Caco-2 (cell line): ENCODE measurements around the gene NHSL2. TPM values are rescaled to one million over a fixed set of nuclear protein-coding genes. Genes with fewer than 3 reads are reported as not detected.

Source experiments
- BruUV-seq: library from RNA; stranded (reverse); fragments of 400-500 nt; replicated peaks from 2 replicates; lab custom pipeline; 2021; lab: Mats Ljungman, UMichigan
- CTCF ChIA-PET: fragments of 300-600 bp; sonication (Branson Sonifier 250); formaldehyde crosslinking; loops from one replicate; lab custom pipeline; 2022; ENCODE audit warnings: antibody characterized with exemption; lab: Charles Lee
- POLR2A ChIA-PET: fragments of 300-600 bp; sonication (Branson Sonifier 250); formaldehyde crosslinking; loops from one replicate; lab custom pipeline; 2022; ENCODE audit warnings: antibody characterized with exemption; lab: Charles Lee
- DNase-seq, 2 experiments: peaks; one replicate each; pipeline versions ENCODE4 v3.0.0 to v3.0.0-alpha.2; 2020 to 2022
- H3K27me3 ChIP-seq: replicated peaks from 2 replicates; pipeline ENCODE4 v1.6.0; 2011; ENCODE audit warnings: low read length; ENCODE audit not compliant: control insufficient read depth, insufficient read depth
- H3K36me3 ChIP-seq: 2 replicates; pipeline ENCODE4 v1.5.1; 2011; ENCODE audit warnings: low read length; ENCODE audit not compliant: control insufficient read depth, insufficient read depth
- H3K4me1 ChIP-seq: fragments of 250-450 bp; sonication (Bioruptor Pico); 2 replicates; pipeline ENCODE4 v1.5.1; 2020; ENCODE audit warnings: mild to moderate bottlenecking
- H3K4me3 ChIP-seq: 2 replicates; pipeline ENCODE4 v1.5.1; 2011; ENCODE audit warnings: low read depth, mild to moderate bottlenecking, control low read depth, low read length
- H3K9me3 ChIP-seq: fragments of 250-450 bp; sonication (Bioruptor Pico); 2 replicates; pipeline ENCODE4 v1.5.1; 2020; ENCODE audit warnings: mild to moderate bottlenecking, moderate library complexity
- H3K27ac Mint-ChIP-seq: one replicate; pipeline ENCODE4 v1.8.0; 2022; ENCODE audit warnings: mixed read lengths; ENCODE audit not compliant: unreplicated experiment
- H3K27me3 Mint-ChIP-seq: one replicate; pipeline ENCODE4 v1.8.0; 2022; ENCODE audit warnings: mixed read lengths; ENCODE audit not compliant: insufficient read depth, unreplicated experiment
- H3K36me3 Mint-ChIP-seq: one replicate; pipeline ENCODE4 v1.8.0; 2022; ENCODE audit warnings: mild to moderate bottlenecking, mixed read lengths; ENCODE audit not compliant: insufficient read depth, unreplicated experiment
- H3K4me1 Mint-ChIP-seq: one replicate; pipeline ENCODE4 v1.8.0; 2022; ENCODE audit warnings: low read depth, mixed read lengths; ENCODE audit not compliant: unreplicated experiment
- H3K4me3 Mint-ChIP-seq: one replicate; pipeline ENCODE4 v1.8.0; 2022; ENCODE audit warnings: mild to moderate bottlenecking, moderate library complexity, mixed read lengths; ENCODE audit not compliant: unreplicated experiment
- H3K9me3 Mint-ChIP-seq: one replicate; pipeline ENCODE4 v1.8.0; 2022; ENCODE audit warnings: mixed read lengths; ENCODE audit not compliant: unreplicated experiment
- CTCF ChIP-seq, 2 experiments: fragments of 200-600 bp in 1 of 2; IDR thresholded peaks; 1 replicate in 1 of 2; 2 replicates in 1 of 2; pipeline versions ENCODE4 v1.5.1 to v1.8.0; 2011 to 2022; ENCODE audit warnings: antibody characterized with exemption in 1 of 2, control low read depth in 1 of 2, inconsistent platforms in 1 of 2, low read depth in 1 of 2, low read length in 1 of 2, mild to moderate bottlenecking in 1 of 2, moderate library complexity in 1 of 2; ENCODE audit not compliant: insufficient read depth in 1 of 2, severe bottlenecking in 1 of 2, unreplicated experiment in 1 of 2
- intact Hi-C: fragments of 100-400 bp; cut with micrococcal nuclease; formaldehyde crosslinking; loops from one replicate; pipeline ENCODE4 v1.10.0; 2022; ENCODE audit not compliant: unreplicated experiment
- total RNA-seq: library from RNA; stranded (reverse); gene quantifications from 2 replicates; pipeline ENCODE4 v1.2.3, GENCODE V29; 2022

The NHSL2 gene
- total RNA-seq, 1 experiment from 2014 or later = 0.18 TPM

- peak; percentile 18 to 27 for TF ChIP-seq CTCF (IDR thresholded peaks at IDR 0.05; ENCODE audit: insufficient read depth in 1 of 2, low read depth in 1 of 2, low read length in 1 of 2, severe bottlenecking in 1 of 2, unreplicated experiment in 1 of 2)
- no peak overlapping the region for H3K27ac Mint-ChIP-seq
- Histone ChIP-seq H3K4me1 (no peaks in the 10 kb centered on the region), H3K27me3 (no peaks in the 10 kb centered on the region), H3K4me3 (no peak overlapping the region), H3K9me3 (no peaks in the 10 kb centered on the region), H3K36me3 (no peaks in the 10 kb centered on the region)
- peaks cover 4% of the 10 kb centered on the region for H3K27me3 Mint-ChIP-seq
- CTCF ChIA-PET = no interaction called here
- no peaks in the 10 kb centered on the region for H3K9me3 Mint-ChIP-seq
- peak; percentile 44 to 48 for DNase-seq
- H3K4me1 Mint-ChIP-seq = no peaks in the 10 kb centered on the region
- H3K36me3 Mint-ChIP-seq = no peaks in the 10 kb centered on the region
- POLR2A ChIA-PET = no interaction called here
- intact Hi-C loops = loop anchor here (10.0 kb wide), 1 partner anchor 134 kb away; no protein-coding TSS in a partner anchor
- H3K4me3 Mint-ChIP-seq = no peak overlapping the region
- BruUV-seq = no TSS peak
These were observed 40.2 kb upstream of the NHSL2 start for GRCh38 chrX:71870208-71871098.

- H3K27me3 Mint-ChIP-seq = peaks cover 4% of the 10 kb centered on the region
- Histone ChIP-seq H3K4me3 (no peak overlapping the region), H3K9me3 (no peaks in the 10 kb centered on the region), H3K4me1 (no peaks in the 10 kb centered on the region), H3K36me3 (no peaks in the 10 kb centered on the region), H3K27me3 (no peaks in the 10 kb centered on the region)
- no peak overlapping the region for H3K27ac Mint-ChIP-seq
- intact Hi-C loops = loop anchor here (10.0 kb wide), 1 partner anchor 133 kb away; no protein-coding TSS in a partner anchor
- no peaks in the 10 kb centered on the region for H3K9me3 Mint-ChIP-seq
- H3K4me1 Mint-ChIP-seq = no peaks in the 10 kb centered on the region
- no TSS peak for BruUV-seq
- TF ChIP-seq CTCF (IDR thresholded peaks at IDR 0.05; ENCODE audit: insufficient read depth in 1 of 2, low read depth in 1 of 2, low read length in 1 of 2, severe bottlenecking in 1 of 2, unreplicated experiment in 1 of 2) = no peak
- no peak overlapping the region for H3K4me3 Mint-ChIP-seq
- CTCF ChIA-PET = no interaction called here
- H3K36me3 Mint-ChIP-seq = no peaks in the 10 kb centered on the region
- DNase-seq = no peak
- POLR2A ChIA-PET = no interaction called here
These were observed 39.3 kb upstream of the NHSL2 start for GRCh38 chrX:71871367-71871766.

GRCh38 chrX:71872542-71873458, 37.8 kb upstream of the NHSL2 start:
- Mint-ChIP-seq H3K27ac (no peak overlapping the region), H3K9me3 (peaks cover 5% of the 10 kb centered on the region), H3K36me3 (no peaks in the 10 kb centered on the region), H3K4me3 (no peak overlapping the region), H3K4me1 (no peaks in the 10 kb centered on the region), H3K27me3 (peaks cover 4% of the 10 kb centered on the region)
- ChIA-PET CTCF (no interaction called here), POLR2A (no interaction called here)
- no TSS peak for BruUV-seq
- H3K4me1 ChIP-seq = no peaks in the 10 kb centered on the region
- no peak for TF ChIP-seq CTCF (IDR thresholded peaks at IDR 0.05; ENCODE audit: insufficient read depth in 1 of 2, low read depth in 1 of 2, low read length in 1 of 2, severe bottlenecking in 1 of 2, unreplicated experiment in 1 of 2)
- intact Hi-C loops = loop anchor here (10.0 kb wide), 1 partner anchor 132 kb away; no protein-coding TSS in a partner anchor
- H3K27me3 ChIP-seq = no peaks in the 10 kb centered on the region
- no peak overlapping the region for H3K4me3 ChIP-seq
- H3K9me3 ChIP-seq = no peaks in the 10 kb centered on the region
- H3K36me3 ChIP-seq = no peaks in the 10 kb centered on the region
- no peak for DNase-seq
